ENCODE data around the gene SMG1.

Gene SMG1

DNA sequence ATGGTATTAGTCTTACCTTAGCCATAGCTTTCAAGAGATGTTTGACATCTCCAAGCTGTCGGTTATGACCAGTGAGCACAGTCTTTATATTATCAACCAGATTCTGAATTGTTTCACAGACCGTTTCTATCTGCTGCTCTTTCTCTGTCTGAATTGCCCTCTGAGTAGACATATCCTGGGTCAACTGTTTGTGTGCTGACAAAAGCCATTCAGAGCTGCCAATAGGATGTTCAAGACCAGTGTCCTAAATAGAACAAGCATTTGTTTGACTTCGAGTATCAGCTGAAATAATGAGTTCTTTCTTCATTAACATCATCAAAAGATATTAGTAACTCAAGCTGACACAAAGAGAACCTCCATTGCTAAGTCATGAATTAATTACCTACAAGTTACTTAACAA lies 109.9 kb downstream of the SMG1 start (continued):
- TF ChIP-seq ZNF112 (tag by site-specific recombination; IDR thresholded peaks at IDR 0.05): no peak

DNA sequence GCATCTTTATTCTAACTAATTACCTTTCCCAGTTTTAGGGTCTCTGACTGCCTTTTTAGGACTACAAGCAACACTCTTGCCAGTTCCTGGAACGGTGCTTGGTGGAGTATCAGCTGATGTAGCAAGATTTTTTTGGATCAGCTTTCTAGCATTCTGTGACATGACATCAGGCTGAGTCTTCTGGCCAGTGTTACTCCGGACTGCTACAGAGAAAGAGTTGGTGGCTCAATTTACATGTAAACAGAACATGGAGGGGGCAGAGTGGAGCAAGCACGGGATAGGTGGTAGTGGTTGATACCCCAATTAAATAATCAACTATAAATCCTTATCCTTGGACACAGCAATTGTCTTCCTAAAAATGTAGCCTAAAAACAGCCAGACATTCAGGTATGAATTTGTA lies 114.3 kb downstream of the SMG1 start:
- H3K9me3 ChIP-seq (ENCODE audit: control insufficient read depth, insufficient read depth, low read depth, low read length): no peaks in the 10 kb centered on the region
- peaks cover 40 to 82% of the 10 kb centered on the region in 2 experiments for H3K36me3 ChIP-seq (ENCODE audit: control insufficient read depth in 2 of 2, insufficient read depth in 1 of 2, low read length in 2 of 2)
- no peak overlapping the region for H3K27ac ChIP-seq (ENCODE audit: extremely low read depth, low read depth, low read length)
- TF ChIP-seq ZNF658 (tag by site-specific recombination; IDR thresholded peaks at IDR 0.05) (no peak), ZNF391 (tag by site-specific recombination; IDR thresholded peaks at IDR 0.05; ENCODE audit: borderline replicate concordance, low read depth) (no peak), BCL11B (tag by site-specific recombination; IDR thresholded peaks at IDR 0.05; ENCODE audit: low read depth) (no peak), ZNF335 (tag by site-specific recombination; conservative IDR thresholded peaks at IDR 0.05) (no peak)
- TF ChIP-seq, protein P1, sequence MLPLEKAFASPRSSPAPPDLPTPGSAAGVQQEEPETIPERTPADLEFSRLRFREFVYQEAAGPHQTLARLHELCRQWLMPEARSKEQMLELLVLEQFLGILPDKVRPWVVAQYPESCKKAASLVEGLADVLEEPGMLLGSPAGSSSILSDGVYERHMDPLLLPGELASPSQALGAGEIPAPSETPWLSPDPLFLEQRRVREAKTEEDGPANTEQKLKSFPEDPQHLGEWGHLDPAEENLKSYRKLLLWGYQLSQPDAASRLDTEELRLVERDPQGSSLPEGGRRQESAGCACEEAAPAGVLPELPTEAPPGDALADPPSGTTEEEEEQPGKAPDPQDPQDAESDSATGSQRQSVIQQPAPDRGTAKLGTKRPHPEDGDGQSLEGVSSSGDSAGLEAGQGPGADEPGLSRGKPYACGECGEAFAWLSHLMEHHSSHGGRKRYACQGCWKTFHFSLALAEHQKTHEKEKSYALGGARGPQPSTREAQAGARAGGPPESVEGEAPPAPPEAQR (tag by site-specific recombination; IDR thresholded peaks at IDR 0.05): no peak
- CTCF ChIA-PET: no interaction called here
- no peak overlapping the region for H3K4me3 ChIP-seq (ENCODE audit: low read depth, low read length)
- POLR2A ChIA-PET: no interaction called here
- no peaks in the 10 kb centered on the region for H3K4me1 ChIP-seq (ENCODE audit: control insufficient read depth, insufficient read depth, low read length)

DNA sequence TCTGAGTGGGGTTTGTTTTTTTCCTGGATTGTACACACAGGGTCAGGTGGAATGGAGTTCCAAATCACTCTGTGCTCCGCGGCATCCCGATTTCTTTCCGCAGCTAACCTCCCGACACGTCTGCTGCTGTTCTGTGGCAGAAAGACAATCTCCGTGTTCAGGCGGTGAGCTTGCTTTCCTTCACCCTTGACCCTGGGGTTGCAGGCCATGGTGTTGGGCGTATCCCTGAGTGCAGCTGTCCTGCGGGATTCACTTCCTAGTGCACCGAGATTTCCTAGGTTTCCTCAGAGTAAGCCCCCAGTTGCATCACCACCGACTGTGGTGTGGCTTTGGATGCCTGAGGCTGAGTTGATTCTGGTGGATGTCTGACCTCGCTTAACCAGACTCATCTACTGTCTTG lies 117.0 kb downstream of the SMG1 start:
- no peak overlapping the region for H3K27ac ChIP-seq (ENCODE audit: extremely low read depth, low read depth, low read length)
- ChIA-PET POLR2A (interaction anchor here (0.6 kb wide), 1 partner anchor 8 kb away, joined by 3 read pairs; the partner anchor contains the start of gene ARL6IP1), CTCF (interaction anchor here (2.6 kb wide), 1 partner anchor 8 kb away, joined by 5 read pairs; the partner anchor contains the start of gene ARL6IP1)
- TF ChIP-seq SALL2 (tag by site-specific recombination; IDR thresholded peaks at IDR 0.05; ENCODE audit: borderline replicate concordance) (no peak), ZNF521 (tag by site-specific recombination; IDR thresholded peaks at IDR 0.05) (no peak), OVOL3 (tag by site-specific recombination; IDR thresholded peaks at IDR 0.05) (no peak), ZNF501 (tag by site-specific recombination; IDR thresholded peaks at IDR 0.05) (no peak), PRDM1 (tag by site-specific recombination; IDR thresholded peaks at IDR 0.05) (no peak), ZNF654 (tag by site-specific recombination; IDR thresholded peaks at IDR 0.05; ENCODE audit: low read depth) (no peak), ZFP37 (tag by site-specific recombination; IDR thresholded peaks at IDR 0.05) (no peak), ZNF155 (tag by site-specific recombination; IDR thresholded peaks at IDR 0.05) (no peak), ZBTB21 (tag by site-specific recombination; IDR thresholded peaks at IDR 0.05) (no peak), KLF9 (tag by site-specific recombination; IDR thresholded peaks at IDR 0.05; ENCODE audit: low read depth) (no peak), ZNF223 (tag by site-specific recombination; IDR thresholded peaks at IDR 0.05) (no peak), ZFHX2 (tag by site-specific recombination; conservative IDR thresholded peaks at IDR 0.05) (no peak), ZNF23 (tag by site-specific recombination; IDR thresholded peaks at IDR 0.05; ENCODE audit: borderline replicate concordance) (no peak), ZNF175 (tag by site-specific recombination; IDR thresholded peaks at IDR 0.05) (no peak), GLIS2 (tag by site-specific recombination; IDR thresholded peaks at IDR 0.05) (no peak)
- TF ChIP-seq, protein P2, sequence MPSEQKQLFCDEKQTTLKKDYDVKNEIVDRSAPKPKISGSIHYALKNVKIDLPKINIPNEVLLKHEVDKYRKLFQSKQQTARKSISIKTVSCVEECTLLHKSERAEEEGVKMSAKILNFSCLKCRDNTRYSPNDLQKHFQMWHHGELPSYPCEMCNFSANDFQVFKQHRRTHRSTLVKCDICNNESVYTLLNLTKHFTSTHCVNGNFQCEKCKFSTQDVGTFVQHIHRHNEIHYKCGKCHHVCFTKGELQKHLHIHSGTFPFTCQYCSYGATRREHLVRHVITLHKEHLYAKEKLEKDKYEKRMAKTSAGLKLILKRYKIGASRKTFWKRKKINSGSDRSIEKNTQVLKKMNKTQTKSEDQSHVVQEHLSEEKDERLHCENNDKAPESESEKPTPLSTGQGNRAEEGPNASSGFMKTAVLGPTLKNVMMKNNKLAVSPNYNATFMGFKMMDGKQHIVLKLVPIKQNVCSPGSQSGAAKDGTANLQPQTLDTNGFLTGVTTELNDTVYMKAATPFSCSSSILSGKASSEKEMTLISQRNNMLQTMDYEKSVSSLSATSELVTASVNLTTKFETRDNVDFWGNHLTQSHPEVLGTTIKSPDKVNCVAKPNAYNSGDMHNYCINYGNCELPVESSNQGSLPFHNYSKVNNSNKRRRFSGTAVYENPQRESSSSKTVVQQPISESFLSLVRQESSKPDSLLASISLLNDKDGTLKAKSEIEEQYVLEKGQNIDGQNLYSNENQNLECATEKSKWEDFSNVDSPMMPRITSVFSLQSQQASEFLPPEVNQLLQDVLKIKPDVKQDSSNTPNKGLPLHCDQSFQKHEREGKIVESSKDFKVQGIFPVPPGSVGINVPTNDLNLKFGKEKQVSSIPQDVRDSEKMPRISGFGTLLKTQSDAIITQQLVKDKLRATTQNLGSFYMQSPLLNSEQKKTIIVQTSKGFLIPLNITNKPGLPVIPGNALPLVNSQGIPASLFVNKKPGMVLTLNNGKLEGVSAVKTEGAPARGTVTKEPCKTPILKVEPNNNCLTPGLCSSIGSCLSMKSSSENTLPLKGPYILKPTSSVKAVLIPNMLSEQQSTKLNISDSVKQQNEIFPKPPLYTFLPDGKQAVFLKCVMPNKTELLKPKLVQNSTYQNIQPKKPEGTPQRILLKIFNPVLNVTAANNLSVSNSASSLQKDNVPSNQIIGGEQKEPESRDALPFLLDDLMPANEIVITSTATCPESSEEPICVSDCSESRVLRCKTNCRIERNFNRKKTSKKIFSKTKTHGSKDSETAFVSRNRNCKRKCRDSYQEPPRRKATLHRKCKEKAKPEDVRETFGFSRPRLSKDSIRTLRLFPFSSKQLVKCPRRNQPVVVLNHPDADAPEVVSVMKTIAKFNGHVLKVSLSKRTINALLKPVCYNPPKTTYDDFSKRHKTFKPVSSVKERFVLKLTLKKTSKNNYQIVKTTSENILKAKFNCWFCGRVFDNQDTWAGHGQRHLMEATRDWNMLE (tag by site-specific recombination; conservative IDR thresholded peaks at IDR 0.05; ENCODE audit: low read depth): no peak
- TF ChIP-seq, protein P3, sequence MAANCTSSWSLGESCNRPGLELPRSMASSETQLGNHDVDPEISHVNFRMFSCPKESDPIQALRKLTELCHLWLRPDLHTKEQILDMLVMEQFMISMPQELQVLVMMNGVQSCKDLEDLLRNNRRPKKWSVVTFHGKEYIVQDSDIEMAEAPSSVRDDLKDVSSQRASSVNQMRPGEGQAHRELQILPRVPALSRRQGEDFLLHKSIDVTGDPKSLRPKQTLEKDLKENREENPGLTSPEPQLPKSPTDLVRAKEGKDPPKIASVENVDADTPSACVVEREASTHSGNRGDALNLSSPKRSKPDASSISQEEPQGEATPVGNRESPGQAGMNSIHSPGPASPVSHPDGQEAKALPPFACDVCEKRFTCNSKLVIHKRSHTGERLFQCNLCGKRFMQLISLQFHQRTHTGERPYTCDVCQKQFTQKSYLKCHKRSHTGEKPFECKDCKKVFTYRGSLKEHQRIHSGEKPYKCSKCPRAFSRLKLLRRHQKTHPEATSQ (tag by site-specific recombination; IDR thresholded peaks at IDR 0.05): no peak
- TF ChIP-seq, protein P4, sequence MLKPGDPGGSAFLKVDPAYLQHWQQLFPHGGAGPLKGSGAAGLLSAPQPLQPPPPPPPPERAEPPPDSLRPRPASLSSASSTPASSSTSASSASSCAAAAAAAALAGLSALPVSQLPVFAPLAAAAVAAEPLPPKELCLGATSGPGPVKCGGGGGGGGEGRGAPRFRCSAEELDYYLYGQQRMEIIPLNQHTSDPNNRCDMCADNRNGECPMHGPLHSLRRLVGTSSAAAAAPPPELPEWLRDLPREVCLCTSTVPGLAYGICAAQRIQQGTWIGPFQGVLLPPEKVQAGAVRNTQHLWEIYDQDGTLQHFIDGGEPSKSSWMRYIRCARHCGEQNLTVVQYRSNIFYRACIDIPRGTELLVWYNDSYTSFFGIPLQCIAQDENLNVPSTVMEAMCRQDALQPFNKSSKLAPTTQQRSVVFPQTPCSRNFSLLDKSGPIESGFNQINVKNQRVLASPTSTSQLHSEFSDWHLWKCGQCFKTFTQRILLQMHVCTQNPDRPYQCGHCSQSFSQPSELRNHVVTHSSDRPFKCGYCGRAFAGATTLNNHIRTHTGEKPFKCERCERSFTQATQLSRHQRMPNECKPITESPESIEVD (tag by site-specific recombination; IDR thresholded peaks at IDR 0.05): no peak

More for the DNA sequence above, 117.0 kb downstream of the SMG1 start:
- H3K4me1 ChIP-seq (ENCODE audit: control insufficient read depth, insufficient read depth, low read length): peaks cover 3% of the 10 kb centered on the region; the same call in 1 of the 2 replicates
- H3K9me3 ChIP-seq (ENCODE audit: control insufficient read depth, insufficient read depth, low read depth, low read length): no peaks in the 10 kb centered on the region
- no peak overlapping the region for H3K4me3 ChIP-seq (ENCODE audit: low read depth, low read length)
- H3K36me3 ChIP-seq (ENCODE audit: control insufficient read depth in 2 of 2, insufficient read depth in 1 of 2, low read length in 2 of 2): peaks cover 19 to 60% of the 10 kb centered on the region in 2 experiments

Measured in HEK293 (cell line).